ENCODE data around the gene CXorf38.

The CXorf38 gene

GRCh38 chrX:40578039-40578695 is 69.2 kb downstream of the CXorf38 start:
- intact Hi-C loops (cut with DNase I): no loop called here
- DNase-seq: no peak
